BLaER1 (cell line): ENCODE results near the gene DUSP10.

Experiments used
- H3K27ac ChIP-seq: shearing (Covaris generic); formaldehyde crosslinking; 2 replicates; pipeline ENCODE4 v1.8.1; 2022
- H3K27me3 ChIP-seq: shearing (Covaris generic); formaldehyde crosslinking; 2 replicates; pipeline ENCODE4 v1.8.1; 2022
- H3K36me3 ChIP-seq: shearing (Covaris generic); formaldehyde crosslinking; 2 replicates; pipeline ENCODE4 v1.8.1; 2022
- H3K4me1 ChIP-seq: shearing (Covaris generic); formaldehyde crosslinking; 2 replicates; pipeline ENCODE4 v1.8.1; 2022
- H3K4me2 ChIP-seq: shearing (Covaris generic); formaldehyde crosslinking; 2 replicates; pipeline ENCODE4 v1.8.1; 2022
- H3K4me3 ChIP-seq: shearing (Covaris generic); formaldehyde crosslinking; 2 replicates; pipeline ENCODE4 v1.8.1; 2022
- H3K9ac ChIP-seq: shearing (Covaris generic); formaldehyde crosslinking; 2 replicates; pipeline ENCODE4 v1.8.1; 2022
- H3K9me3 ChIP-seq: shearing (Covaris generic); formaldehyde crosslinking; 2 replicates; pipeline ENCODE4 v1.8.1; 2022
- H4K20me1 ChIP-seq: shearing (Covaris generic); formaldehyde crosslinking; 2 replicates; pipeline ENCODE4 v1.8.1; 2022
- Cebpa-rat ChIP-seq: shearing (Covaris generic); IDR thresholded peaks from 2 replicates; pipeline ENCODE4 v1.8.1; 2022

DUSP10 gene

GRCh38 chr1:221706876-221707582 is 34.9 kb downstream of the DUSP10 start:
- no peak overlapping the region for H3K4me3 ChIP-seq
- no peaks in the 10 kb centered on the region for H4K20me1 ChIP-seq
- peaks cover 37% of the 10 kb centered on the region for H3K36me3 ChIP-seq
- no peak for TF ChIP-seq Cebpa-rat
- 0 out of 2 replicates have a peak, but pooled peaks cover 11% of the 10 kb centered on the region for H3K9me3 ChIP-seq
- H3K9ac ChIP-seq: no peak overlapping the region
- peaks cover 47% of the 10 kb centered on the region for H3K4me1 ChIP-seq
- peak overlapping the region; percentile 46 for H3K4me2 ChIP-seq
- peak overlapping the region; percentile 74 for H3K27ac ChIP-seq
- no peaks in the 10 kb centered on the region for H3K27me3 ChIP-seq

- Histone ChIP-seq H3K9ac (no peak overlapping the region), H4K20me1 (no peaks in the 10 kb centered on the region), H3K27me3 (no peaks in the 10 kb centered on the region), H3K27ac (no peak overlapping the region), H3K9me3 (0 out of 2 replicates have a peak, but pooled peaks cover 11% of the 10 kb centered on the region), H3K4me1 (peaks cover 39% of the 10 kb centered on the region), H3K4me3 (no peak overlapping the region), H3K4me2 (no peak overlapping the region), H3K36me3 (peaks cover 42% of the 10 kb centered on the region)
- TF ChIP-seq Cebpa-rat: no peak
Observed at GRCh38 chr1:221706191-221706590, 35.7 kb downstream of the DUSP10 start.

- Histone ChIP-seq H3K4me3 (no peak overlapping the region), H3K27me3 (no peaks in the 10 kb centered on the region), H3K27ac (no peak overlapping the region), H4K20me1 (no peaks in the 10 kb centered on the region), H3K4me1 (peaks cover 27% of the 10 kb centered on the region), H3K4me2 (no peak overlapping the region), H3K9me3 (0 out of 2 replicates have a peak, but pooled peaks cover 11% of the 10 kb centered on the region), H3K36me3 (peaks cover 42% of the 10 kb centered on the region), H3K9ac (no peak overlapping the region)
- no peak for TF ChIP-seq Cebpa-rat
Observed at GRCh38 chr1:221704306-221704705, 37.6 kb downstream of the DUSP10 start.

- no peak overlapping the region for H3K9ac ChIP-seq
- H3K36me3 ChIP-seq: peaks cover 42% of the 10 kb centered on the region
- no peak for TF ChIP-seq Cebpa-rat
- H3K27me3 ChIP-seq: no peaks in the 10 kb centered on the region
- 0 out of 2 replicates have a peak, but pooled peaks cover 11% of the 10 kb centered on the region for H3K9me3 ChIP-seq
- no peak overlapping the region for H3K27ac ChIP-seq
- H3K4me1 ChIP-seq: peaks cover 1% of the 10 kb centered on the region; the same call in 1 of the 2 replicates
- no peaks in the 10 kb centered on the region for H4K20me1 ChIP-seq
- no peak overlapping the region for H3K4me3 ChIP-seq
- H3K4me2 ChIP-seq: no peak overlapping the region
Observed at GRCh38 chr1:221701570-221702186, 40.2 kb downstream of the DUSP10 start.

GRCh38 chr1:221700948-221701347 is 40.9 kb downstream of the DUSP10 start:
- no peak overlapping the region for H3K4me3 ChIP-seq
- peaks cover 38% of the 10 kb centered on the region for H3K36me3 ChIP-seq
- H4K20me1 ChIP-seq: no peaks in the 10 kb centered on the region
- no peak overlapping the region for H3K4me2 ChIP-seq
- no peak overlapping the region for H3K27ac ChIP-seq
- no peak for TF ChIP-seq Cebpa-rat
- H3K9me3 ChIP-seq: 0 out of 2 replicates have a peak, but pooled peaks cover 8% of the 10 kb centered on the region
- H3K4me1 ChIP-seq: no peaks in the 10 kb centered on the region
- H3K27me3 ChIP-seq: no peaks in the 10 kb centered on the region
- no peak overlapping the region for H3K9ac ChIP-seq

GRCh38 chr1:221700536-221700935 is 41.4 kb downstream of the DUSP10 start:
- Histone ChIP-seq H3K9me3 (0 out of 2 replicates have a peak, but pooled peaks cover 4% of the 10 kb centered on the region), H3K9ac (no peak overlapping the region), H3K4me3 (no peak overlapping the region), H3K27ac (no peak overlapping the region), H3K4me1 (0 out of 2 replicates have a peak, but pooled peaks cover 2% of the 10 kb centered on the region), H3K4me2 (no peak overlapping the region), H3K36me3 (peaks cover 34% of the 10 kb centered on the region), H3K27me3 (no peaks in the 10 kb centered on the region), H4K20me1 (no peaks in the 10 kb centered on the region)
- TF ChIP-seq Cebpa-rat: no peak

GRCh38 chr1:221699978-221700519 is 41.8 kb downstream of the DUSP10 start:
- peaks cover 29% of the 10 kb centered on the region for H3K36me3 ChIP-seq
- H3K4me1 ChIP-seq: 0 out of 2 replicates have a peak, but pooled peaks cover 7% of the 10 kb centered on the region
- no peaks in the 10 kb centered on the region for H3K27me3 ChIP-seq
- H3K27ac ChIP-seq: no peak overlapping the region
- H4K20me1 ChIP-seq: no peaks in the 10 kb centered on the region
- no peak overlapping the region for H3K9ac ChIP-seq
- no peak overlapping the region for H3K4me3 ChIP-seq
- no peak for TF ChIP-seq Cebpa-rat
- H3K9me3 ChIP-seq: no peaks in the 10 kb centered on the region
- no peak overlapping the region for H3K4me2 ChIP-seq

- Histone ChIP-seq H3K9me3 (no peaks in the 10 kb centered on the region), H3K9ac (no peak overlapping the region), H4K20me1 (no peaks in the 10 kb centered on the region), H3K4me3 (no peak overlapping the region), H3K4me2 (no peak overlapping the region), H3K4me1 (0 out of 2 replicates have a peak, but pooled peaks cover 8% of the 10 kb centered on the region), H3K27ac (no peak overlapping the region), H3K27me3 (no peaks in the 10 kb centered on the region), H3K36me3 (peaks cover 24% of the 10 kb centered on the region)
- no peak for TF ChIP-seq Cebpa-rat
Observed at GRCh38 chr1:221699577-221699976, 42.3 kb downstream of the DUSP10 start.

- Histone ChIP-seq H3K36me3 (peaks cover 19% of the 10 kb centered on the region), H3K4me3 (no peak overlapping the region), H3K4me1 (0 out of 2 replicates have a peak, but pooled peaks cover 8% of the 10 kb centered on the region), H3K27ac (no peak overlapping the region), H3K9ac (no peak overlapping the region), H3K9me3 (no peaks in the 10 kb centered on the region), H3K27me3 (no peaks in the 10 kb centered on the region), H4K20me1 (no peaks in the 10 kb centered on the region), H3K4me2 (no peak overlapping the region)
- TF ChIP-seq Cebpa-rat: no peak
Observed at GRCh38 chr1:221698579-221699349, 43.1 kb downstream of the DUSP10 start.
